GM19351 (cell line): ENCODE results near the gene G3BP1.
"Not testable (repeated sequence)": the region's sequence is repeated elsewhere in the genome, so short reads cannot be mapped to it uniquely, and the experiment has no call there.

Experiments used
- ATAC-seq: cut with Tn5 transposase; IDR thresholded peaks from one replicate; pipeline ENCODE4 v1.9.1; 2021; ENCODE audit warnings: mild to moderate bottlenecking, moderate library complexity; ENCODE audit not compliant: unreplicated experiment

Gene G3BP1

DNA sequence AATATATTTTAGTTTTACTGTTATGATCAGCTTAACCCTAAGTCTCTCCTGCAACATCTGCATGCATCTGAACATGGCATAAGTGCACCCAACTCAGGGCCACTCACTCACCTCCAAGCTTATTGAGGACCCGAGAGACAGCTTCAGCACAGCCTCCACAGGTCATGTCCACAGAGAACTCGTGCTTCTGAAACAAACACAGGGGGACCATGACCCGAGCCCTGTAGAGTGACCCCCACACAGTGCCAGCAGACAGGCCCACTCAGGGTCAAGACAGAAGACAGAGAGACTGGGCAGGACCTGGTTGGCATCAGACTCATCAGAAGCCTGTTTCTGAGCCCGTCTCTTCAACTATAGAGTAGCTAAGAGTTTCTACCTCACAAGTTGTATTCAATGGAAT, 20.2 kb upstream of the G3BP1 start:
- no peak for ATAC-seq

DNA sequence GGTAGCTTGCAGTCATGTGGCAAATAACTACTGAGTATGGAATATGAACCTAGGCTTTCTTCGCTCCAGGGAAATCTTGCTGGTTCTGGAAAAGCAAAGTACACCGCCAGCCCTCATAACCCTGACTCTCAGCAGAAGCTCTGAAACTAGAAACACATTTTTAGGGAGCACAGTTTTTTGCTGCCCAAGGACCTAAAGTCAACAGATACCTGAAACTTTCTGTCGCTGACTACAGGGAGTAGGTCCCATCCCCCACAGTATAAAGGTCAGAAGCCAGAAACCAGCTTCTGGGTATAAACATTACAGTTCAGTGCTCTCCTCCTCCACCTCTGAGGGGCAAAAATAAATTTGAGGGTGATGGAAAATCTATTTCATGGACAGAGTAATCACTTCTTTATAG, 16.4 kb upstream of the G3BP1 start:
- no peak for ATAC-seq

DNA sequence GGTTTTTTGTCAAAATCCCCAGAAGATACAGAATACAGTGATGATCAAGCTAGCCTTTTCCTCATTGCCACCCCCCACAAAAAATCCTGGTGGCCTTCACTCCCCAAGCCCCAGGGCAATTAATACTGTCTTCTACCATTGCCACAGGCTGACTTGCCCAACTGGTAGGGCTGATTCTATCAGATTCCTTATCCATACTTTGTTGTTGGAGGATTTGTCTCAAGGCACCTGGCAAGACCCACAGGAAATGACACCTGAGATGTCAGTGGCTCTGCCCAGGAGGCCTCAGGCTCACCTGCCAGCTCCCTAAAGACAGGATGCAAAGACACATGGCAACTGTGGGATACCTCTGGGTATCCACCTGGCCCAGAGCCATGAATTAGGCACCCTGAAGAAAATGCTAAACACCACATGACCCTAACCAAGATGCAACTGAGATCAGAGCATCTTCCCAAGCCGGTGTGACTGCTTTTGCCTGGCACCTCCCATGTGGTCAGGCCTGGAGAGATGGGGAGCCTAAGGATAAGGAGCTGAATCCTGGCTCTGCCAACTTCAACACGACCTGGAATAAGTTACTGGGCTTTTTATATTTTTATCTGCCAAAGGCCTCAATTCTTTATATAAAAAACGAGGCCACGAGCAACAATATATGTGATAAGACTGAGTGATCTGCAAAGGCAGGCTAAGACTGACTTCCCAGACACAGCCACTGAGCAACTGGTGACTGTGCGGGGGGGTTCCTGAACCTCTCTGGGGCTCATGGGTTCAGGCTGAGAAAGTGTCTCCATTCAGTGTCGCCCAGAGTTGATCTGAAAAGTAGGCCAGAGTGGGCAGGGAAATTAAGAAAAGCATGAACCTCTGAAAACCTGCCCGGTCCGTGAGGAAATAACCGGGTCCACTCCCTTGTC, 14.3 kb upstream of the G3BP1 start:
- peak; percentile 48 for ATAC-seq

DNA sequence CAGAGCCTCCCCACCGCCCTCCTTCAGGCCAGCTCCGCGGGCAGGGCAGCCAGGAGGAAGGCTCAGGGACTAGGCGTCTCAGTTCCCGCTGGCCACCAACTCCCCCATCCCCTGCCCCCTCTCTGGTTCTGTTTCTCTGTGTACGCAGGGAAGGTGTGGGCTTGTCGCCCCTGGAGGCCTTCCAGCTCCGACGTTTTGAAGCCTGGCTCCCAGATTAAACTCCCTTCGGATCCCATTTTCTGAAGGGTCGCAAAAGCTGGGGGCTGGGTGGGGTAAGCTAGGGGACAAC, 13.7 kb upstream of the G3BP1 start:
- ATAC-seq = peak; percentile 25

DNA sequence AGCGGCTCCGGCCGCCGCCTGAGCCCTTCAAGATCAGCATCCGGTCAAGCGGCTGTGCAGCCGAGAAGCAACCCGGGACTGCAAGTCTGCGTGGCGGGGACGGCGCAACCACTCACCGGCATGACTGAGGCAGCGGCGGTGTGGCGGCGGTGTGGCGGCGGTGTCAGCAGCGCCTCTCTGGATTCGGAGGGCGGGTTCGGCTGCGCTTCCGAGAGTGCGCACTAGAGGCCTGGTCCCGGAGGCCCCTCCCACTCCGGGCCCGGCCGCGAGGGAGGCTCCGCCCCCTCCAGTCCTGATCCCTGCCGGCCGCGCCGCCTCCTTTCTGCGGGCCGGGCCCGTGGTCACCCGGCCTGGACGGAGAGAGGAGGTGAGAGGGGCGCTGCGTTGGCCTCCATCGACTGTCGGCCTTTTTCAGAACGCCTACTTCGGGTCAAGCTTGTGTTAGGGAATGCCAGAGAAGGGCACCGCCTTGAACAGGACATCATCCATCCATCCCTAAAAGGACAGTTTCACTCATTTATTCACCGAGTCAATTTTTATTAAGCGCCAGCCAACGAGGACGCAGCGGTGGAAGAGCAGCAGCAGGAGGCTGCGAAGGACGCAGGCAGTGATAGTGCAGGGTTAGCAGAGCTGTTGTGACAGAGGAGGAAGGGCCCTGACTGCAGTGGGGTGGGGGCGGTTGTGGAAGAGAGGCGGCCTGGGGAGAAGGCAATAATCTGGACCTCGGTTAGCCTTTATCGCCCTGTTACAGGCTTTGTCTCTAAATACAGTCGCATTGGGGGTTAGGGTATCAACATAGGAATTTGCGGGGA, 13.1 kb upstream of the G3BP1 start, which contains the start of gene ATOX1:
ATOX1 (minus strand) TSS at position 202 of the 812 bp plus-strand sequence; CDS start at position 122, 80 bp downstream.
- peak; percentile 90 for ATAC-seq

DNA sequence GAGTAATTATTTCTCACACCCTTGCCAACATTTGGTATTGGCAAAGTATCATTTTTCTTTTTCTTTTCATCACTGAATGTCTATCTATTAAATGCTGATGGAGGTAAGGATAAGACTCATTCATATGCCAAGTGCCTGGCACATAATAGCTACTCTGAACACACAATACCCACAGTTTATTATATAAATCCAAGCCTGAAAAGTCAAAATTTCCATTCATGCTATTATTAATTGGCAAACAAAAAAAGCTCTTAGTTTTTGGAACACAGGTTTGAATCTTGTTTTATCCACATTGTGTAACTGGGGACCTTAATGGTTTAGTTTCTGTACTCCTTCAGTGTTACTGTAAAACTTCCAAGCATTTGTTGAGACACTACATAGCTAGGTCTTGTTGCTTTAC, 7.0 kb upstream of the G3BP1 start:
- ATAC-seq = no peak

DNA sequence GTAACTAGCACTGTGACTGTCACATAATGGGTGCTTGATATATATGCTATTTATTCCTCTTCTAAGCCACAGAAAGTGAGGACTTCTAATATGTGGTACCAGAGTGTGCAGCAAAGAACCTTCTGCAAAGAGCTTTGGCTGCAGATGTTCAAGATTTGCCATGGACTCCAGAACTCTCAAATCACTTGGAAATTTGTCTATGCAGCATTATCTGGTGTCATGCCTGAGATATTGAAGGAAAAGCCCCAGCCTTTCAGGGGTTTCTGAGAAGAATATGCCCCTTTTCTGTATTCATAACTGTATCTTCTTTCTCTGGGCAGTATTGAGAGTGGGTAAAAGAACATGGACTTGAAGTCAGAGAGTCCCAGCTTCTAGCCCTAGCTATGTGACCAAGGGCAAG, 4.8 kb upstream of the G3BP1 start:
- ATAC-seq = no peak

DNA sequence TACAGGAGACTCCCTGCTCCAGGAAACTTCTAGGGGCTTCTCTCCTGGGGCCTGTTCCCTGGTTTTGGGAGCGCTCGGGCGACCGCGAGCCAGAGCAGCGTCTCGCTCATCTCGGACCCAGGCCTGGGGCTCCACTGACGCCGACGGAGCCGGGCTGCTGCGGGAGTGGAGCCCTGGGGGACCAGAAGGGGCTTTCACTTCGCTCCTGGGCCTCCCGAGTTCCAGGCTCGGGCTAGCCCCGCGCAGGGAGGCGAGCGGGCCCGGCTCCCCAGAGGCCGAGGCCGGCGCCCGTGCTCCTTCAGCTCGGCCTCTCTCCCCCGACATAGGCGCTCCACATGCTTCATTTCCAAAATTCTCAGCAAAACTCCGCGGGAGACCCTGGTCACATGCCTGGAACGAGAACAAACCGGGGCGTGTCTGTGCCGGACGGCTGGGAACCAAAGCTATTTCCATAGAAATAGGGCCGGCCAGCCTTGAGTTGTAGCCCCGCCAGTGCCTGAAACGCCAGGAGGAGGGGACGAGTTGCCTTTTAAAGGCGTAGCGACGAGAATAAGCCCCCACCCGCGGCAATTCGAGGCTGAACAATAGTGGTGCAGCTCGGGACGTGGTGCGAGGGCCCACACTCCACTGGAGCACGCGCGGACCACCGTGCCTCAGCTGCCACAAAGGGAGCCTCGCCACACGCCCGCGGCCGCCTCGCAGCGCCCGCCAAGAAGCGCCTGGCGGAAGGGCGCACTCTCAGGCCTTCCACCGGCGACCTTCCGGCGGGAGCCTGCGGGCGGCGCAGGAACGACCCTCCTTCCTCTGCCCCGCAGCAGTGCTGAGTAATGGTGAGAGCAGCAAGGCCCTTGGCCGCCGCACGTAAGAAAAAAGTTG, 1.1 kb upstream of the G3BP1 start:
- peak; percentile 21 for ATAC-seq

DNA sequence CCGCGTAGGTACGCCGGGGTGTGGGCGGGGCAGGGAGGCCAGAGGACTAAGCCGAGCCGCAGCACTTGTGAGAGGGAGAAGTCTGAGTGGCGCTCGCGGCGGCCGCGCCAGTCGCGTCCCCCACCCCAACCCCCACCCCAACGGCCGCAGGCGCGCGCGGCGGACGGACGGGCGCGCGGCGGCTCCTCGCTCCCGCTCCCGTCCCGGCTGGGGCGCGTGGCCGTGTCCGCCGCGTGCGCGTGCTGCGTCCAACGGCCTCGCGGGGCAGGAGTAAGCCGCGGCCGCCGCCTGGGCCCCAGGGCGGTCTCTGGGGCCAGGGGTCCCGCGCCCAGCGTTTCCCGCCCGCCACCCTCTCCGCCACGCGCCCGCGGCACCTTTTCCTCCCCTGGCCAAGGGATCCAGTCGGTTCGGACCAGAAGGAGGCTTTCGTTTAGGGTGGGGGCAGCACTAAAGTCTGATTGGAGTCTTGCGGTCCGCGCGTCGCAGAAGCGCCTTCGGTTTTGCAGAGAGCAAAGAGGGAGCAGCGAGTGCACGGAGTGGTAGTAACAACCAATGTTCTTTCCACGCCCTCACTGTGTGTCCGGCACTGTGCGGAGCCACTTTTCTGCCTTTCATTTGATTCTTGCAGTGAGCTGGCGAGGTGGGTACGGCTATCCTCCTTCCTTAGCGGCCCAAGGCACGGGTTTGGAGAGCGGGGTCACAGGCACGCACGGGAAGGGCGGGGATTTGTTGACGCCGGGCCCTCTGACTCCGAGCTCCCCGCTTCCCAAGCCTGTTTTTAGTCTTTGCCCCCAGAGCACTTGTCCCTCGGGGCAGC, 483 bp downstream of the G3BP1 start:
- ATAC-seq = peak; percentile 4

DNA sequence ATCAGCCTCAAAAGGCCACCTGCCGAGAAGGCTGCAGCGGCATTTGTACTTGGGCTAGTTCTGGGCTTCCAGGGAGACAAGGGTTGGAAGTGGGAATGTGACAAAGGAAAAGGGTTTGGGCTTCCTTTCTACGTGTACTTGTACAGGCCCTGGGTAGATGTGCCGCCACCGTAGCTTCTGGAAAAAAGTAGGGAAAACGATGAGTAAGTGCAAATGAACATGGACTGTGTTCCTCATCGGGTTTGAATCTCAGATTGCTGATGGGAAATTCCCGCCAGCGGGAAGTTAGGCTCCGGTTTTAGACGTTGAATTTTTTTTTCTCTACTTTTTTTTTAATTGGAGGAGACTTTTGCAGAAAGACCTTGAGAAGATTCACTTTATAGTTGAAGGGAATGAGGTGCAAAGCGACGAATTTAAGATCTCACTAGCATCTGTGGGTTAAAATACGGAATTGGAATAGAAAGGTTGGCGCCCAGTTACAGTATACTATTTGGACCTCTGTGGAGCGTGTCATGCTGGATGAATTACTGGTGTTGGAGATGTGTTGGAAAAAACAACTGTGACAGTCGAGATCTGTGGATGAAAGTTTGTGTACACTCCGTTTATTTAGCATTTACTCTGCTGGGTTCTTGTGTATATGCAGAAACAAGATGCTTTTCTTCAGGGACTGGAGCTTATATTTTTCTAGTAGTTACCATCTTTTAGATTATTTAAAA, 1.2 kb downstream of the G3BP1 start:
- no peak for ATAC-seq

DNA sequence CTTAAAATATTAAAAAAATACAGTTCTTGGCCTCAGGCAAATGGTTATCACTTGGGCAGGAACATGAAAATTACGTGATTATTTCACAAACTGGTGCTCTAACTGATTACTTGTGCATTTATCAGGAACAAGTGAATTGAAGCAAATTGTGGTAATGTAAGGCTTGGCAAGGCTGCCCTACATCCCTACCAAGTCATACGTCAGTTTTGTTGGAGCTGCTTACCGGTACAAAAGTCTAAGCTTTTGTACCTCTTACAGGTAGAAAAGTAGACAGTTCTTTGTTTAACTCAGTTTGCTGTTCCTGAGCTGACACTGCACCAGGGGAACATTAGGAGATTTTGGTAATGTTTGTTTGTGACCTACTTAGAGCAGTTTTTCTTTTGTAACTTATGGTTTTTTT, 2.2 kb downstream of the G3BP1 start:
- no peak for ATAC-seq

DNA sequence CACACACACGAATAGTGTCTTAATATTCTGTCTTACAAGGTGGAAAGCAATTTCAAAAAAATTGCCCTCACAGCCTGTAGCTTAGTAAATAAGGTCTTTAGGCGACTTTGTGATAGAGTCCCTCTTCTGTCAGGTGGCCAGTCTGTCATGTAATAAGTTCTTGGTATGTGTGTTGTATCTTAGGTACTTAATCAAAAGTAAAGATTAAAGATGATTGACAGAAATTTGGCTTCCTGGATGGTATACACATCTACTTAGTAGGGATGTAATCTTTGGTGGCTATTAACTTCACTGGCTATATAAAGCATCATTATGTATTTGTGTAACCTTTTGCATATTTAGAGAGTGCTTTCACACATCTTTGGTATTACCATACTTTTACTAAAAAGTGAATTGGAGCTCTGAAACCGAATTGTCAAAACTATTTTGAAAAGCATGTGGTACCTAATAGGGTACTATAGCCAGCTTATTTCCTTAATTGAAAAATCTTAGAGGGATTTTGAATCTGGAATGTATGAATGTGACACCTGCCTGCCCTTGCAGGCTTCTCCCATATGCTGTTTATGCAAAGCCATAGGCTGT, 3.4 kb downstream of the G3BP1 start:
- no peak for ATAC-seq

DNA sequence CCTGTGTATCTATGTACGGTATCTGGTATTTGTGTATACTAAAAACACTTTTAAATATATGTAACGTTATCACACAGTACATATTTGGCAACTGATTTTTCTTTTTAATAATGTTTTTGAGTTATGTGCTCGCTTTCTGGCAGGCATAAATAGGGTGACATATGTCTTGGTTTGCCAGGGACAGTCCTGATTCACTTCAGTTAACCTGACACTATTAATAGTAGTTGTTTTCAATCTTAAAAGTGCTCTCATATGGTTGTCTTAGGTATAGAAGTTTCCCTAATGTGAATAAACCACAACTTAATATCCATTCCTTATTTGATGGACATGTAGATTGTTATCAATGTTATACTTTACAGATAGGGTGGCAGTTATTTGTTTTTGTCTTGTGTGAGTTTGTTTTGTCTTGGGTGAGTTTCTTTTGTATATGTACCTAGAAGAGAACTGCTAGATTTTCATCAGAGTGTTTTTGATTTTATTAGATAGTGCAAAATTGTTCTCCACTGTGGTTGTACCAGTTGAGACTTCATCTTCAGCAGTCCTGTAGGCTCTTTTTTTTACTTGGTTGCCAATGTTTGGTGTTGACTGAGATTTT, 7.9 kb downstream of the G3BP1 start:
- ATAC-seq = peak; percentile 41

DNA sequence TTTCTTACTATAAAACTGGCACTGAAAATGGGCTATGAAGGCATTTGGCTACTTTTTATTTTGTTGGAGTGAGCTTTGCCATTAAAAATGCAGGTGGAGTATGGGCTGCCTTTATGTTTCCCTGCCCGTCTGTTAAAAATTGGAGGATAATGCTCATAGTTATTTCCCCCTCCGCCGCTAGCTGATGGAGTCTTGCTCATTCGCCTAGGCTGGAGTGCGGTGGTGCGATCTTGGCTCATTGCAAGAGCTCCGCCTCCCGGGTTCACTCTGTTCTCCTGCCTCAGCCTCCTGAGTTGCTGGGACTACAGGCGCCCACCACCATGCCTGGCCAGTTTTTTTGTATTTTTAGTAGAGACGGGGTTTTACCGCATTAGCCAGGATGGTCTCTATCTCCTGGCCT, 8.6 kb downstream of the G3BP1 start:
- no peak for ATAC-seq

DNA sequence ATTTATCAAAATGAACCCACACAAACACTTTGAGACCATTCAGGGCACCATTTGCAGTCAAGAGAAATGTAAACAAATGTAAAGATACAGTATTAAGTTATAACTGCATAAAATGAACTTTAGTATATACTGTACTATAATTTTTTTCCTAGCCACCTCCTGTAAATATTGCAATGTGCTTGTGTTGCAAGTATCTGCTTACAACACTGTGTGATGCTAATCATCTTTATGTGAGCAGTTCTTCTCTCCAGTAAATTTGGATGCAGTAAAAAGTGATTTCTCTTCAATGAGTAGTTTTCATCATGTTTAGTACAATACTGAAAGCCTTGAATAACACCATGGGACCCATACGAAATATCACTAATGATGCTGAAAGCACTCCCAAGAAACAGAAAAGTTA, 9.4 kb downstream of the G3BP1 start:
- no peak for ATAC-seq

DNA sequence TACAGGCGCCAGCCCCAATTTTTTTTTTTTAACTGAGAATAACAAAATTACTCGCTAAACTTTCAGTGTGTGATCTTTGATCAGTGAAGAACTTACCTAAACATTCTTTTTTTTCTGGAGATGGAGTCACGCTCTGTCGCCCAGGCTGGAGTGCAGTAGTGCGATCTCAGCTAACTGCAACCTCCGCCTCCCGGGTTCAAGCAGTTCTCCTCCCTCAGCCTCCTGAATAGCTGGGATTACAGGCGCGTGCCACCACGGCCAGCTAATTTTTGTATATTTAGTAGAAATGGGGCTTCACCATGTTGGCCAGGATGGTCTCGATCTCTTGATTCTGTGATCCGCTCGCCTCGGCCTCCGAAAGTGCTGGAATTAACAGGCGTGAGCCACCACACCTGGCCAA, 11.9 kb downstream of the G3BP1 start:
- ATAC-seq = not testable (repeated sequence)

DNA sequence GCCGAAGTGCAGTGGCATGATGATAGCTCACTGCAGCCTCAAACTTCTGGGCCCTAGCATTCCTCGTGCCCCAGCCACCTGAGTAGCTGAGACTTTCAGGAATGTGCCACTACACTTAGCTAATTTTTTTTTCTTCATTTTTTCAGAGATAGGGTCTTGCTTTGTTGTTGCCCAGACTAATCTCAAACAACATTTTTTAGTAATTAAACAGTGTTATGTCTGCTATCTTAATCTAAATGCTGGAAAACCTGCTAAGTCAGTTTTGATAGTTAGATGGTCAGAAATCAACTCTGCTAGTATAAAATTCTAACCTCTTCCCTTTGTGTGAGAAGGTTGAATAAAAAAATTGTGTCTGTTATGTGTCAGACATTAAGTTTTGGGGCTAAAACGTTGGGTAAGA, 12.4 kb downstream of the G3BP1 start:
- ATAC-seq = no peak

DNA sequence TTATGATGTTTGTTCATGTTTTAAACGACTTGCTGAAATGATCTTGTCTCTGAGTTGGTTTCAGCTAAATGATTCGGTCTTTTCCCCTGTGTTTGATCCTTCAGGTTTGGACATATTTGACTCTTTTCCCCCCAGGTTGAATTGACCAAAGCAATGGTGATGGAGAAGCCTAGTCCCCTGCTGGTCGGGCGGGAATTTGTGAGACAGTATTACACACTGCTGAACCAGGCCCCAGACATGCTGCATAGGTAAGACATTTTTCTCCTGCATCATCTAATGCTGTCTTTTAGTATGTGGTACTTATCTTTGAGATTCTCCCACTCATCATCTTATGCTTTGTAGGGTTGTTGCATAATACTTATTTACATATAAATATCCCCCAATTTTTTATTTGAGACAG, 14.7 kb downstream of the G3BP1 start:
- no peak for ATAC-seq

DNA sequence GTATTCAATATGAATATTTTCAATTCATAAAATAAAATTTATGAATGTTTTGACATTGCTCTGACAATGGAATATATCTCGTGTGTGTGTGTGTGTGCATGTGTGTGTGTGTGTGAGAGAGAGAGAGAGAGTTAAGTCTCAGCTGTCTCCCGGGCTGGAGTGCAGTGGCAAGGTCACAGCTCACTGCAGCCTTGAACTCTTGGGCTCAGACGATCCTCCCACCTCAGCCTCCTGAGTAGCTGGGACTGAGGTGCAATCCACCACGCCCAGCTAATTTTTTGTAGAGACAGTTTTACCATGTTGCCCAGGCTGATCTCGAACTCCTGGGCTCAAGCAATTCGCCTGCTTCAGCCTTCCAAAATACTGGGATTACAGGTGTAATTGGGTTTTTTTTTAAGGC, 16.1 kb downstream of the G3BP1 start:
- no peak for ATAC-seq
